Body of pancreas (tissue), 4 donors: ENCODE data around the gene PDE4D. TPM values are rescaled to one million over a fixed set of nuclear protein-coding genes. Genes with fewer than 3 reads are reported as not detected.

Experiments
- ATAC-seq: fragments of 150-250 bp; one replicate; pipeline ENCODE4 v1.9.1; 2016
- DNase-seq, 4 donors: peaks; one replicate each; pipeline ENCODE4 v3.0.0-alpha.2; 2019
- H3K27ac ChIP-seq, 4 donors: fragments of 200-600 bp; sonication (generic); 1 replicate in 3 of 4; 2 replicates in 1 of 4; pipeline versions ENCODE4 v1.5.1 to v1.6.1; 2016 to 2019; ENCODE audit warnings: mild to moderate bottlenecking in 1 of 4, mixed read lengths in 1 of 4, moderate library complexity in 1 of 4
- H3K27me3 ChIP-seq, 2 donors: fragments of 200-600 bp; sonication (generic); one replicate each; pipeline ENCODE4 v1.6.0; 2016; ENCODE audit warnings: mild to moderate bottlenecking in 1 of 2
- H3K36me3 ChIP-seq, 2 donors: fragments of 200-600 bp; sonication (generic); replicated peaks in 1 of 2; 2 replicates each; pipeline ENCODE4 v1.5.1; 2016; ENCODE audit warnings: low read depth in 2 of 2; ENCODE audit not compliant: insufficient read depth in 1 of 2
- H3K4me1 ChIP-seq: fragments of 200-600 bp; sonication (generic); one replicate; pipeline ENCODE4 v1.6.0; 2016
- H3K4me3 ChIP-seq, 2 donors: fragments of 200-600 bp; sonication (generic); 1 replicate in 1 of 2; 2 replicates in 1 of 2; pipeline ENCODE4 v1.5.1; 2016 to 2019
- H3K9me3 ChIP-seq, 3 donors: fragments of 200-600 bp; sonication (generic); 1 replicate in 2 of 3; 2 replicates in 1 of 3; pipeline ENCODE4 v1.5.1; 2016
- POLR2A ChIP-seq, 3 donors: fragments of 450-650 bp; IDR thresholded peaks; one replicate each; pipeline ENCODE4 v1.6.1; 2016; ENCODE audit warnings: antibody characterized with exemption in 3 of 3, mild to moderate bottlenecking in 2 of 3
- WGBS, 2 donors: methylation state at CpG; one replicate each; pipeline ENCODE4 v1.1.5; 2017; 5-methylcytosine and 5-hydroxymethylcytosine counted together
- intact Hi-C: fragments of 100-400 bp; cut with DNase I; formaldehyde crosslinking; loops from one replicate; pipeline ENCODE4 v1.15.1; 2023
- total RNA-seq, 2 donors: library from RNA; depleted of rRNA; stranded (reverse); fragments of >200 nt; gene quantifications; one replicate each; pipeline ENCODE4 v1.1.0, GENCODE V29; 2016
- TF ChIP-seq, protein P1 (sequence below), 7 experiments: fragments of 450-650 bp in 4 of 7; fragments of 200-600 bp in 3 of 7; sonication (generic) in 3 of 7; IDR thresholded peaks; one replicate each; pipeline ENCODE4 v1.5.1; 2016 to 2019; ENCODE audit warnings: antibody characterized with exemption in 7 of 7

PDE4D gene
- total RNA-seq, 2 donors from 2014 or later = 8.6 to 9.2 TPM

DNA sequence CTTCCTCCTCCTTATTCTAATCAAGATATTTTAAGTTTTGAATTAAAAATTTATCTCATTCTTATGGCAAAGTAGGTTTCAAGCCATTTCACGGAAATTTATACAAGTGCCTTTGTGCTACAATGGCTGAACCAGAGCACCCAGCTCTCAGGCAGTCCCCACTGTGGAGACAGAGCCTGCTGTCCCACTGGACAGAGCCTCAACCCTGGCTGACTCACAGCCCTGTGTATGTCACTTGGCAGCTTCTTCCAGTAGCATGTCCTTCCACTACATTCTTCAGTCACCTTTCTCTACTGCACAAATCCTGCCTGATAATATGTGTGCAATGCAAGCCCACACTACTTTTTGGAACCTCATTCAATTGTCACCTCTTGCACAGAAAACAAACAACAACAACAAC, 253.1 kb downstream of the PDE4D start:
- no peaks in the 10 kb centered on the region for H3K36me3 ChIP-seq
- WGBS, 2 donors = 79 to 83% methylated on average over 1 of the region's 1 CpG
- H3K27ac ChIP-seq = no peak overlapping the region
- H3K27me3 ChIP-seq = no peaks in the 10 kb centered on the region
- TF ChIP-seq POLR2A (IDR thresholded peaks at IDR 0.05) = no peak
- TF ChIP-seq, protein P1, sequence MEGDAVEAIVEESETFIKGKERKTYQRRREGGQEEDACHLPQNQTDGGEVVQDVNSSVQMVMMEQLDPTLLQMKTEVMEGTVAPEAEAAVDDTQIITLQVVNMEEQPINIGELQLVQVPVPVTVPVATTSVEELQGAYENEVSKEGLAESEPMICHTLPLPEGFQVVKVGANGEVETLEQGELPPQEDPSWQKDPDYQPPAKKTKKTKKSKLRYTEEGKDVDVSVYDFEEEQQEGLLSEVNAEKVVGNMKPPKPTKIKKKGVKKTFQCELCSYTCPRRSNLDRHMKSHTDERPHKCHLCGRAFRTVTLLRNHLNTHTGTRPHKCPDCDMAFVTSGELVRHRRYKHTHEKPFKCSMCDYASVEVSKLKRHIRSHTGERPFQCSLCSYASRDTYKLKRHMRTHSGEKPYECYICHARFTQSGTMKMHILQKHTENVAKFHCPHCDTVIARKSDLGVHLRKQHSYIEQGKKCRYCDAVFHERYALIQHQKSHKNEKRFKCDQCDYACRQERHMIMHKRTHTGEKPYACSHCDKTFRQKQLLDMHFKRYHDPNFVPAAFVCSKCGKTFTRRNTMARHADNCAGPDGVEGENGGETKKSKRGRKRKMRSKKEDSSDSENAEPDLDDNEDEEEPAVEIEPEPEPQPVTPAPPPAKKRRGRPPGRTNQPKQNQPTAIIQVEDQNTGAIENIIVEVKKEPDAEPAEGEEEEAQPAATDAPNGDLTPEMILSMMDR (IDR thresholded peaks at IDR 0.05) = no peak
- peaks cover 4% of the 10 kb centered on the region for H3K4me1 ChIP-seq
- no peak for DNase-seq
- no peaks in the 10 kb centered on the region for H3K9me3 ChIP-seq
- intact Hi-C loops = no loop called here
- no peak overlapping the region for H3K4me3 ChIP-seq
- no peak for ATAC-seq

DNA sequence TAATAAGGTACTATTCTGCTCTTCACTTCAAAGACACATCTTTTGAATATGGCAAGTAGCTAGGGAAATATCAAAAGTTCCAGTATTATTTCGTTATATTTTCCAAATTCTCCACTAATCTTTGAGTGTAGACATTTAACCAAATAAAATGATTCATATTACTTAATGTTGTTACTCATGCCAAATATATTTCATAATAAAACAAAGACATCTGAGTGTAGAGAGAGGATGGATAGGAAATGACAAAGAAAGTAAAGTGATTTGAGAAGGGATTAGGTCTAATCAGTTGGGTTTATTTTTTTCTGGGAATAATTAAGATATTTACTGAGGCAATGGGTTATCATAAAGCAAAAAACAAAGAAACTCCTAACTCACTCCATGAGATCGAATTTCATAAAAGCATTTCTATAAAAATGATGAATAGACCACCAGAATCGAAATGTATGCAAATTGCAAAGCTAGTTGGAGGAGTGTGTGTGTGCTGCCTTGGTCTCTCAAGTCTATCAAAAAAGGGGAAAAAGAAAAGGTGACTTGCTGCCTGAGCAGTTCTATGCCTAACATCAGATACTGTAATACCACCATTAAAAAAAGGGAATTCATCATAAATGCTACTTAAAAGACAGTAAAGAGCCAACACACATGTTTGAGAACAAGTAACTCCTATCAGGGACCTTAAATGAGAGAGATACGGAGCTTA, 255.5 kb downstream of the PDE4D start:
- Histone ChIP-seq H3K36me3 (no peaks in the 10 kb centered on the region), H3K4me1 (no peaks in the 10 kb centered on the region), H3K4me3 (no peak overlapping the region), H3K27me3 (no peaks in the 10 kb centered on the region), H3K27ac (no peak overlapping the region), H3K9me3 (no peaks in the 10 kb centered on the region)
- no peak for DNase-seq
- TF ChIP-seq, protein P1 (IDR thresholded peaks at IDR 0.05) = no peak
- no peak for TF ChIP-seq POLR2A (IDR thresholded peaks at IDR 0.05)
- intact Hi-C loops = no loop called here
- ATAC-seq = no peak
- WGBS, 2 donors = 66 to 67% methylated on average over 4 of the region's 4 CpGs

DNA sequence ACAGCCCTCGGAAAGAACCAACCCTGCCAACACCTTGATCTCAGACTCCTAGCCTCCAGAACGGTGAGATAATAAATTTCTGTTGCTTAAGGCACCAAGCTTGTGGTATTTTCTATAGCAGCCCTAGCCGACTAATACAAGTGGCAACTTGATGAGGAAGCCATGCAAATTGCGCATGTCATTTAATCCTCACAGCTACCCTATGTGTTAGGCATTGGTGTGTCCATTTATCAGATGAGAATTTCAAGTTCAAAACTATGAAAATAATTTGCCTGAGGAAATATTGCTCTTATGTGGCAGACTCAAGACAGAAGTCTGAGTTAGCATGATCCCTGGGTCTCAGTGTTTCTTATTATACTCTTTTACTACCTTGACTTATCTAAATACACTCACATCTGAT, 264.0 kb downstream of the PDE4D start:
- Histone ChIP-seq H3K4me3 (no peak overlapping the region), H3K27me3 (no peaks in the 10 kb centered on the region), H3K4me1 (no peaks in the 10 kb centered on the region), H3K27ac (no peak overlapping the region), H3K9me3 (no peaks in the 10 kb centered on the region), H3K36me3 (no peaks in the 10 kb centered on the region)
- 78 to 88% methylated on average over 4 of the region's 4 CpGs for WGBS, 2 donors
- intact Hi-C loops = no loop called here
- TF ChIP-seq, protein P1 (IDR thresholded peaks at IDR 0.05) = no peak
- TF ChIP-seq POLR2A (IDR thresholded peaks at IDR 0.05) = no peak
- no peak for DNase-seq
- ATAC-seq = no peak

DNA sequence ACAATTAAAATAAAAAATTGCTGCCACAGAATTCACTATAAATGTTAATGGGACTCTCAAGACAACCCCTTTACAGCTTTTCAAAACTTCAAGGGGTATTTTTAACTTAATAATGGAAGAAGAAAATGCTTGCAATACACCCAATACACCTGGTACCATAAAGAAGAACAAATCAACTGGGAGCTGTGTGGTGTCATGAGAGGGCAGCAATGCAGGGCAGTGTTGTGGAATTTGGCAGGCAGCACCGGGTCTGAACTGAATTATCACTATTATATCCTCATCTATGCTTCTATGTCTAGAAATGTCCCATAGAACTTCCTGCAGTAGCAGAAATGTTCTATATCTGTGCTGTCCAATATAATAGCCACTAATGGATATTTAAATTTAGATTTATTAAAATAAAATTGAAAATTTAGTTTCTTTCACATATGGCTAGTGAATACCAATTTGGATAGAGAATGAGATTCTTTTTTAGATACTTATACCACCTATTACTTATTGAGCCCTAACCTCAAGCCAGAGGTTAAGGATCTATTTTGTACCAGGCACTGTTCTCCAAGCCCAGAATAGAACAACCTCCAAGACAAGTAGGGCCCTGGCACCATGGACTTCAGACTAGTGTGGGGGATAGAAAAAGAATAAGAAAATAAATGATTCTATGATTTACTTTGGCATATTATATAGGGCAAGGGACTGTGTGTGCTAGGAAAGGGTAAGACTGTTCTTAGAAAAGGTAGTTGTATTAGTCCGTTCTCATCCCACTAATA, 265.3 kb downstream of the PDE4D start:
- intact Hi-C loops = no loop called here
- ATAC-seq (no peak), DNase-seq (no peak)
- Histone ChIP-seq H3K27me3 (no peaks in the 10 kb centered on the region), H3K27ac (no peak overlapping the region), H3K4me3 (no peak overlapping the region), H3K9me3 (no peaks in the 10 kb centered on the region), H3K36me3 (no peaks in the 10 kb centered on the region), H3K4me1 (no peaks in the 10 kb centered on the region)
- 69 to 74% methylated on average over 2 of the region's 2 CpGs for WGBS, 2 donors
- TF ChIP-seq, protein P1 (IDR thresholded peaks at IDR 0.05) = no peak
- TF ChIP-seq POLR2A (IDR thresholded peaks at IDR 0.05) = no peak
